Measurements from ENCODE around the gene PDK2. TPM values are rescaled to one million over a fixed set of nuclear protein-coding genes. Genes with fewer than 3 reads are reported as not detected.

PDK2 gene
- total RNA-seq, 3 donors from 2014 or later = 51.0 to 91.6 (median 72.6) TPM

- no peaks in the 10 kb centered on the region for H3K36me3 ChIP-seq (ENCODE audit: low read depth)
Measured at GRCh38 chr17:50141026-50141744, 46.0 kb downstream of the PDK2 start.

GRCh38 chr17:50141745-50142110, 46.6 kb downstream of the PDK2 start:
- Histone ChIP-seq H3K9me3 (no peaks in the 10 kb centered on the region), H3K4me3 (no peak overlapping the region), H3K4me1 (ENCODE audit: low read depth) (peaks cover 11% of the 10 kb centered on the region), H3K36me3 (ENCODE audit: low read depth) (no peaks in the 10 kb centered on the region)
- intact Hi-C loops (cut with DNase I, micrococcal nuclease) = no loop called here
- no peak for ATAC-seq
- peak in 1 of 3 donors; percentile 40 for DNase-seq
- TF ChIP-seq CTCF (IDR thresholded peaks at IDR 0.05) = no peak

More at GRCh38 chr17:50141026-50141744, 46.0 kb downstream of the PDK2 start:
- no peak for ATAC-seq
- no peak for TF ChIP-seq CTCF (IDR thresholded peaks at IDR 0.05)
- DNase-seq = no peak
- Histone ChIP-seq H3K4me1 (ENCODE audit: low read depth) (peaks cover 5% of the 10 kb centered on the region), H3K9me3 (no peaks in the 10 kb centered on the region), H3K4me3 (no peak overlapping the region)
- intact Hi-C loops (cut with DNase I, micrococcal nuclease) = no loop called here

DNA sequence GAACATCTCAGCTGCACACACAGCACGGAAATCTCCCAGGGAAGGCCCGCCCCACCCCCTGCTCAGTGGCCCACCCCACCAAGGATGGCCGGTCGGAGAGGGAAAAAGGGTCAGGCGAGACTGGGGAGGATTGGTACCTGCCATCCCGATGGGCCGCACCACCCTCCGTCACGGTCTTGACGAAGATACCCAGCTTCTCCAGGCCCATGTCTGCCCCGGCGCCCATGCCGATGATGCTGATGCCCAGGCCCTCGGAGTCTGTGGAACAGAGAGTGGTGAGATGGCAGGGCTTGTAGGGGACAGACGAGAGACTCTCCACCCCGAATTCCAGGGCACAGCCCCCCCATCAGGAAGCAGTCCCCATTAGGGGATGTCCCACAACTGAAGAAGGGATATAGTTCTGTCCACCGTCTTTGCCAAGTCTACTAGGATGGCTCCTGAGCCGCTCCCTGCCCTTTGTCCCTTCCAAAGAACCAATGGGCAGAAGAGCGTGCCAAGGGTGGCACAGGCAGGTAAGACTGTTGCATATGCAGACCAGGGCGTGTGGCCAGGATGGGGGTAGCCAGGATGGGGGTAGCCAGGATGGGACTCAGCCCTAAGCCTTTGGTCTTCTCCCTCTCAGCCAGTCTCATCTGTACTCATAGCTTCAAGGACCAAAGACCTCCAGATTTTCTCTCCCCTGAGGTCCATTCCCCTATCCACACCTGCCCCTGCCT, 48.5 kb downstream of the PDK2 start:
- ATAC-seq = no peak
- Histone ChIP-seq H3K36me3 (ENCODE audit: low read depth) (no peaks in the 10 kb centered on the region), H3K9me3 (no peaks in the 10 kb centered on the region), H3K4me1 (ENCODE audit: low read depth) (peaks cover 25% of the 10 kb centered on the region), H3K4me3 (no peak overlapping the region)
- intact Hi-C loops (cut with DNase I, micrococcal nuclease) = no loop called here
- no peak for TF ChIP-seq CTCF (IDR thresholded peaks at IDR 0.05)
- DNase-seq = no peak

GRCh38 chr17:50144355-50144754, 49.2 kb downstream of the PDK2 start:
- ATAC-seq (no peak), DNase-seq (no peak)
- H3K36me3 ChIP-seq (ENCODE audit: low read depth) = no peaks in the 10 kb centered on the region
- no peak overlapping the region for H3K4me3 ChIP-seq
- peaks cover 26% of the 10 kb centered on the region for H3K4me1 ChIP-seq (ENCODE audit: low read depth)
- H3K9me3 ChIP-seq = no peaks in the 10 kb centered on the region
- intact Hi-C loops (cut with DNase I, micrococcal nuclease) = no loop called here
- no peak for TF ChIP-seq CTCF (IDR thresholded peaks at IDR 0.05)

GRCh38 chr17:50144845-50145531, 49.8 kb downstream of the PDK2 start:
- no peak for DNase-seq
- peaks cover 26% of the 10 kb centered on the region for H3K4me1 ChIP-seq (ENCODE audit: low read depth)
- H3K36me3 ChIP-seq (ENCODE audit: low read depth) = no peaks in the 10 kb centered on the region
- ATAC-seq = no peak
- intact Hi-C loops (cut with DNase I, micrococcal nuclease) = no loop called here
- H3K4me3 ChIP-seq = no peak overlapping the region
- TF ChIP-seq CTCF (IDR thresholded peaks at IDR 0.05) = no peak
- no peaks in the 10 kb centered on the region for H3K9me3 ChIP-seq
